Measurements from ENCODE around the gene PSD. TPM values are rescaled to one million over a fixed set of nuclear protein-coding genes. Genes with fewer than 3 reads are reported as not detected.
A peak's percentile ranks its signal among the peaks of the same experiment; 100 is the strongest.

PSD gene
- total and polyA plus RNA-seq, 9 of the 15 experiments (the other 6 are each of a cell fraction or from before 2014, with no cell fraction given): 0.11 to 1.7 (median 0.54) TPM; not detected in 2

DNA sequence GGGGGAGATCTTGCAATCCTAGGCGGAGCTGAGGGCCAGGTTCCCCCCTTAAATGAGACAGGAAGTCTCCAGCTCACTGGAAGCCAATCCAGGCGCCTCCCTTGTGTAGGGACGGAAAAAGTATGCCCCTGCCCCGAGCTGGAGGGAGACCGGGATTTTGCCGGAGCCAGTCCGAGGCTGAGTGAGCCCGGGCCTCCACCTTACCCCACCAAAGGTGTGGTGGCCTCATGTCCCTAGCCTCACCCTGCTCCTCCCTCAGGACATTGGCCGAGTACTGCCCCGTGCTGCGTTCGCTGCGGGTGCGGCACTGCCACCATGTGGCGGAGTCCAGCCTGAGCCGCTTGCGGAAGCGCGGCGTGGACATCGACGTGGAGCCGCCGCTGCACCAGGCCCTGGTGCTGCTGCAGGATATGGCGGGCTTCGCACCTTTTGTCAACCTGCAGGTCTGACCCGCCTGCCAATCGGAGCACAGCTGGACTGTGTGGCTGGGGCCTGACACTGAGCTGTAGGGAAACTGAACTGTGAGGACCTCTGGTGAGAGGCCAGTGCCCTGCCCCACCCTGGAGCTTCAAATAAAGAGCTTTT lies 4.1 kb upstream of the PSD start (continued):
- TF ChIP-seq, protein P1, sequence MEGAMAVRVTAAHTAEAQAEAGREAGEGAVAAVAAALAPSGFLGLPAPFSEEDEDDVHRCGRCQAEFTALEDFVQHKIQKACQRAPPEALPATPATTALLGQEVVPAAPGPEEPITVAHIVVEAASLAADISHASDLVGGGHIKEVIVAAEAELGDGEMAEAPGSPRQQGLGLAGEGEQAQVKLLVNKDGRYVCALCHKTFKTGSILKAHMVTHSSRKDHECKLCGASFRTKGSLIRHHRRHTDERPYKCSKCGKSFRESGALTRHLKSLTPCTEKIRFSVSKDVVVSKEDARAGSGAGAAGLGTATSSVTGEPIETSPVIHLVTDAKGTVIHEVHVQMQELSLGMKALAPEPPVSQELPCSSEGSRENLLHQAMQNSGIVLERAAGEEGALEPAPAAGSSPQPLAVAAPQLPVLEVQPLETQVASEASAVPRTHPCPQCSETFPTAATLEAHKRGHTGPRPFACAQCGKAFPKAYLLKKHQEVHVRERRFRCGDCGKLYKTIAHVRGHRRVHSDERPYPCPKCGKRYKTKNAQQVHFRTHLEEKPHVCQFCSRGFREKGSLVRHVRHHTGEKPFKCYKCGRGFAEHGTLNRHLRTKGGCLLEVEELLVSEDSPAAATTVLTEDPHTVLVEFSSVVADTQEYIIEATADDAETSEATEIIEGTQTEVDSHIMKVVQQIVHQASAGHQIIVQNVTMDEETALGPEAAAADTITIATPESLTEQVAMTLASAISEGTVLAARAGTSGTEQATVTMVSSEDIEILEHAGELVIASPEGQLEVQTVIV (CRISPR knock-in tag; IDR thresholded peaks at IDR 0.05; ENCODE audit: borderline replicate concordance): no peak
- TF ChIP-seq TCF7L2 (IDR thresholded peaks at IDR 0.05; ENCODE audit: low read depth, low read length) (no peak), RFX7 (CRISPR knock-in tag; IDR thresholded peaks at IDR 0.05) (no peak), SMARCB1 (IDR thresholded peaks at IDR 0.05; ENCODE audit: insufficient read length, low read depth) (no peak), DIDO1 (tag; IDR thresholded peaks at IDR 0.05; ENCODE audit: low read depth) (no peak), NFIX (CRISPR knock-in tag; IDR thresholded peaks at IDR 0.05; ENCODE audit: low read depth) (no peak), U2AF1 (optimal IDR thresholded peaks at IDR 0.05; ENCODE audit: low read depth, low read length) (no peak), MAFF (IDR thresholded peaks at IDR 0.05; ENCODE audit: low read length) (no peak), KDM4B (IDR thresholded peaks at IDR 0.05; ENCODE audit: borderline replicate concordance in 2 of 2, low read depth in 1 of 2) (no peak), NFXL1 (CRISPR knock-in tag; IDR thresholded peaks at IDR 0.05) (no peak), CHD4 (IDR thresholded peaks at IDR 0.05; ENCODE audit: insufficient read depth, insufficient replicate concordance, low read depth, low read length, poor library complexity, severe bottlenecking) (no peak), SMAD4 (CRISPR knock-in tag; conservative IDR thresholded peaks at IDR 0.05) (0 out of 2 replicates have a peak, but pooled peaks have one; percentile 48), NR2C2 (CRISPR knock-in tag; IDR thresholded peaks at IDR 0.05) (no peak), NR2C2 (tag; IDR thresholded peaks at IDR 0.05) (no peak), ZNF217 (CRISPR knock-in tag; IDR thresholded peaks at IDR 0.05) (no peak)
- TF ChIP-seq, protein P2, sequence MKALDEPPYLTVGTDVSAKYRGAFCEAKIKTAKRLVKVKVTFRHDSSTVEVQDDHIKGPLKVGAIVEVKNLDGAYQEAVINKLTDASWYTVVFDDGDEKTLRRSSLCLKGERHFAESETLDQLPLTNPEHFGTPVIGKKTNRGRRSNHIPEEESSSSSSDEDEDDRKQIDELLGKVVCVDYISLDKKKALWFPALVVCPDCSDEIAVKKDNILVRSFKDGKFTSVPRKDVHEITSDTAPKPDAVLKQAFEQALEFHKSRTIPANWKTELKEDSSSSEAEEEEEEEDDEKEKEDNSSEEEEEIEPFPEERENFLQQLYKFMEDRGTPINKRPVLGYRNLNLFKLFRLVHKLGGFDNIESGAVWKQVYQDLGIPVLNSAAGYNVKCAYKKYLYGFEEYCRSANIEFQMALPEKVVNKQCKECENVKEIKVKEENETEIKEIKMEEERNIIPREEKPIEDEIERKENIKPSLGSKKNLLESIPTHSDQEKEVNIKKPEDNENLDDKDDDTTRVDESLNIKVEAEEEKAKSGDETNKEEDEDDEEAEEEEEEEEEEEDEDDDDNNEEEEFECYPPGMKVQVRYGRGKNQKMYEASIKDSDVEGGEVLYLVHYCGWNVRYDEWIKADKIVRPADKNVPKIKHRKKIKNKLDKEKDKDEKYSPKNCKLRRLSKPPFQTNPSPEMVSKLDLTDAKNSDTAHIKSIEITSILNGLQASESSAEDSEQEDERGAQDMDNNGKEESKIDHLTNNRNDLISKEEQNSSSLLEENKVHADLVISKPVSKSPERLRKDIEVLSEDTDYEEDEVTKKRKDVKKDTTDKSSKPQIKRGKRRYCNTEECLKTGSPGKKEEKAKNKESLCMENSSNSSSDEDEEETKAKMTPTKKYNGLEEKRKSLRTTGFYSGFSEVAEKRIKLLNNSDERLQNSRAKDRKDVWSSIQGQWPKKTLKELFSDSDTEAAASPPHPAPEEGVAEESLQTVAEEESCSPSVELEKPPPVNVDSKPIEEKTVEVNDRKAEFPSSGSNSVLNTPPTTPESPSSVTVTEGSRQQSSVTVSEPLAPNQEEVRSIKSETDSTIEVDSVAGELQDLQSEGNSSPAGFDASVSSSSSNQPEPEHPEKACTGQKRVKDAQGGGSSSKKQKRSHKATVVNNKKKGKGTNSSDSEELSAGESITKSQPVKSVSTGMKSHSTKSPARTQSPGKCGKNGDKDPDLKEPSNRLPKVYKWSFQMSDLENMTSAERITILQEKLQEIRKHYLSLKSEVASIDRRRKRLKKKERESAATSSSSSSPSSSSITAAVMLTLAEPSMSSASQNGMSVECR (CRISPR knock-in tag; IDR thresholded peaks at IDR 0.05): no peak; the same call in none of the 2 replicates
